Measurements from ENCODE around the gene BARHL1. TPM values are rescaled to one million over a fixed set of nuclear protein-coding genes. Genes with fewer than 3 reads are reported as not detected.

Gene BARHL1
- polyA plus RNA-seq, 2 of the 4 experiments (the other 2 are of a cell fraction) = not detected

GRCh38 chr9:132614324-132614723 lies 31.9 kb downstream of the BARHL1 start (continued):
- TF ChIP-seq KDM1A (IDR thresholded peaks at IDR 0.05; ENCODE audit: low read depth) (no peak), MAFK (IDR thresholded peaks at IDR 0.05; ENCODE audit: partially characterized antibody) (no peak), ZNF302 (CRISPR knock-in tag; IDR thresholded peaks at IDR 0.05) (no peak), MAX (IDR thresholded peaks at IDR 0.05) (no peak), RNF2 (IDR thresholded peaks at IDR 0.05; ENCODE audit: borderline replicate concordance, low read depth) (no peak), RCOR1 (IDR thresholded peaks at IDR 0.05; ENCODE audit: low read depth, low read length) (no peak)

- WGBS (ENCODE audit: missing lambda C conversion rate) = 83% methylated on average over 2 of the region's 2 CpGs
- TF ChIP-seq EP300 (IDR thresholded peaks at IDR 0.05) = no peak
- no peak for TF ChIP-seq HDAC2 (IDR thresholded peaks at IDR 0.05)
- no peak for TF ChIP-seq RNF2 (IDR thresholded peaks at IDR 0.05; ENCODE audit: borderline replicate concordance, low read depth)
- no peak for TF ChIP-seq USF2 (IDR thresholded peaks at IDR 0.05)
- TF ChIP-seq FOXS1 (CRISPR knock-in tag; IDR thresholded peaks at IDR 0.05) = no peak
- no peak overlapping the region for H3K27ac ChIP-seq
- ChIA-PET POLR2A (no interaction called here), CTCF (interaction anchor here (0.9 to 1.4 kb wide), 3 partner anchors 17 to 185 kb away, joined by 3 to 5 read pairs (median 3); partner anchors contain the start of gene BARHL1)
- ATAC-seq (no peak), FAIRE-seq (no peak), DNase-seq (ENCODE audit: low read depth in 1 of 2, low spot score in 1 of 2) (no peak)
- no peak overlapping the region for H3K4me2 ChIP-seq
- no peaks in the 10 kb centered on the region for H3K4me1 ChIP-seq
- no peaks in the 10 kb centered on the region for H3K9me3 ChIP-seq
- no peak overlapping the region for H3K4me3 ChIP-seq
These were observed 33.4 kb downstream of the BARHL1 start for GRCh38 chr9:132615774-132616173.

- Histone ChIP-seq H3K4me3 (no peak overlapping the region), H3K4me1 (no peaks in the 10 kb centered on the region), H3K4me2 (no peak overlapping the region), H3K9me3 (no peaks in the 10 kb centered on the region), H3K27ac (no peak overlapping the region)
- ChIA-PET POLR2A (no interaction called here), CTCF (no interaction called here)
- no peak for ATAC-seq
- TF ChIP-seq MAFK (IDR thresholded peaks at IDR 0.05; ENCODE audit: partially characterized antibody) (peak; percentile 83), CEBPB (IDR thresholded peaks at IDR 0.05) (no peak)
- 95% methylated on average over 5 of the region's 5 CpGs for WGBS (ENCODE audit: missing lambda C conversion rate)
- FAIRE-seq = no peak
- no peak for DNase-seq (ENCODE audit: low read depth in 1 of 2, low spot score in 1 of 2)
These were observed 34.3 kb downstream of the BARHL1 start for GRCh38 chr9:132616725-132617124.

GRCh38 chr9:132622159-132622558 lies 39.8 kb downstream of the BARHL1 start:
- H3K9me3 ChIP-seq = no peaks in the 10 kb centered on the region
- DNase-seq (ENCODE audit: low read depth in 1 of 2, low spot score in 1 of 2) (no peak), ATAC-seq (no peak), FAIRE-seq (no peak)
- H3K4me1 ChIP-seq = no peaks in the 10 kb centered on the region
- H3K4me2 ChIP-seq = no peak overlapping the region
- no peak for TF ChIP-seq POLR2A (IDR thresholded peaks at IDR 0.05; ENCODE audit: low read length)
- no peak for TF ChIP-seq RARB (CRISPR knock-in tag; IDR thresholded peaks at IDR 0.05)
- TF ChIP-seq KDM5A (IDR thresholded peaks at IDR 0.05) = no peak
- no peak for TF ChIP-seq REST (IDR thresholded peaks at IDR 0.05)
- no peak for TF ChIP-seq EHF (CRISPR knock-in tag; IDR thresholded peaks at IDR 0.05)
- no peak for TF ChIP-seq NR3C1 (IDR thresholded peaks at IDR 0.05)
- no peak for TF ChIP-seq CHD4 (IDR thresholded peaks at IDR 0.05; ENCODE audit: borderline replicate concordance)
- TF ChIP-seq ESRRA (IDR thresholded peaks at IDR 0.05; ENCODE audit: borderline replicate concordance, low read length) = no peak
- no peak for TF ChIP-seq SREBF2 (IDR thresholded peaks at IDR 0.05)
- no peak for TF ChIP-seq RCOR1 (IDR thresholded peaks at IDR 0.05; ENCODE audit: low read depth, low read length)
- TF ChIP-seq POLR2AphosphoS2 (conservative IDR thresholded peaks at IDR 0.05; ENCODE audit: low read length) = no peak
- no peak for TF ChIP-seq ZC3H11A (IDR thresholded peaks at IDR 0.05)
- no peak for TF ChIP-seq USF2 (IDR thresholded peaks at IDR 0.05)
- TF ChIP-seq GATA3 (IDR thresholded peaks at IDR 0.05; ENCODE audit: borderline replicate concordance) = no peak
- no peak for TF ChIP-seq ELK1 (IDR thresholded peaks at IDR 0.05; ENCODE audit: low read depth, low read length)
- TF ChIP-seq BHLHE40 (IDR thresholded peaks at IDR 0.05; ENCODE audit: low read depth, low read length) = no peak
- 77% methylated on average over 5 of the region's 5 CpGs for WGBS (ENCODE audit: missing lambda C conversion rate)
- POLR2A ChIA-PET = no interaction called here
- no peak overlapping the region for H3K4me3 ChIP-seq
- H3K27ac ChIP-seq = no peak overlapping the region
- CTCF ChIA-PET = interaction anchor here (1.0 to 1.8 kb wide), 6 partner anchors 10 to 280 kb away, joined by 3 to 6 read pairs (median 4); no protein-coding TSS in a partner anchor
